Kidney capillary endothelial cell (primary cell): Measurements from ENCODE around the gene FOXA3.

Source experiments
- DNase-seq: peaks from one replicate; pipeline ENCODE4 v3.0.0-alpha.2; 2018; ENCODE audit warnings: low spot score

Gene FOXA3

DNA sequence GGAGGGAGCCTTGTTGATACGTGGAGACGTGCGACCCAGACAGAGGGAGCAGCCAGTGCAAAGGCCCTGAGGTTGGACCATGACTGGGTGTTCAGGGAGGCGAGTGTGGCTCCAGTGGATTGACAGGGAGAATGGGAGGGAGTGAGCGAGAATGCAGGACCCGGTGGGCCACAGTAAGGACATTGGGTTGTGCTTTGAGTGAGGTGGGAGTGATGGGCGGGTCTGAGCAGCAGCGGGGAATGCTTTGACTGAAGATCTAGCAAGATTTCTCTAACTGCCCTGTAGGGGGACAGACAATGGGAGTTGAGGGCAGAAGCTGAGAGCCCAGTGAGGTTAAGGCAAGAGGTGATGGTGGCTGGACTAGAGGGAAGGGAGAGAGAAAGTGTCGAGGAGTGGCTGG is 58.2 kb downstream of the FOXA3 start:
- no peak for DNase-seq
